ENCODE data around the gene TMEM223.

DNA sequence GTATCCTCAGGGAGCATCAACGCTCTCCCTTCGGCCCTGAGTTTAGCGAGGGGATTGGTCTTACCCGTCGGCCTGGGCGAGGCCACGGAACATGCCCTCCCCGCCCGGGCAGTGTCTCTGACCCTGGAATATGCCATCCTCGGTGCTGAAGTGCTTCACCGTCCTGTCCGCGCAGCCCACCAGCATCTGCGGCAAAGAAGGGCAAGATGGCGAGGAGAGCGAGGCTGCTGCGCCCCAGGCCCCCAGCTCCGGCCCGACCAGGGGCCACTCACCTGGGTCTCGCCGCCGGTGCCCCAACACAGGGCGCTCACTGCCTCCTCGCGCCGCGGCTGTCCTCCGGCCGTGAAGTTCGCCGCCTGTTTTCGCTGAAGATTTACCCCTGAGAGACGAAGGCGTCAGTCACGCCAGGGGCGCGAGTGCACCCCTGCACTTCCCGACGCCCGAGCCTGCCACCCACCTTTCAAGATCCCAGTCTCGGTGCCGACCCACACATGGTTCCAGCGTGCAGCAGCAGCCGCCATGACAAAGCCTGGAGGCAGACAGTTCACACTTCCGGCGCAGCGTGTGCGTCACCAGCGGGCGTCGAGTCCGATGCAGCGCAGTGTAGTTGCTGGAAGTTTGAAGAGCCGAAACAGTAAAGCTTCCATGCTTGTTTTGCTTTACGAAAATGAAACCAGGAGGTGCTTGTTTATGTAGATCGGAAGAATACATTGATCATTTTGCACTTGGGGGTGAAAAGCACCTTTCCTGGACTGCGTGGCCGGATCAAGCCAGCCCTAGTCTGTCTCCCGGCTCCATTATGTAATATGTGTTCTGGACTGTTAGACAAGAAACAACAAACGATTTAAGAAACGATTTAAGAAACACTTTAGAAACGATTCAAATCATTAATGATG is 47.5 kb upstream of the TMEM223 start, which contains the start of gene WDR74:
- TF ChIP-seq, protein P1, sequence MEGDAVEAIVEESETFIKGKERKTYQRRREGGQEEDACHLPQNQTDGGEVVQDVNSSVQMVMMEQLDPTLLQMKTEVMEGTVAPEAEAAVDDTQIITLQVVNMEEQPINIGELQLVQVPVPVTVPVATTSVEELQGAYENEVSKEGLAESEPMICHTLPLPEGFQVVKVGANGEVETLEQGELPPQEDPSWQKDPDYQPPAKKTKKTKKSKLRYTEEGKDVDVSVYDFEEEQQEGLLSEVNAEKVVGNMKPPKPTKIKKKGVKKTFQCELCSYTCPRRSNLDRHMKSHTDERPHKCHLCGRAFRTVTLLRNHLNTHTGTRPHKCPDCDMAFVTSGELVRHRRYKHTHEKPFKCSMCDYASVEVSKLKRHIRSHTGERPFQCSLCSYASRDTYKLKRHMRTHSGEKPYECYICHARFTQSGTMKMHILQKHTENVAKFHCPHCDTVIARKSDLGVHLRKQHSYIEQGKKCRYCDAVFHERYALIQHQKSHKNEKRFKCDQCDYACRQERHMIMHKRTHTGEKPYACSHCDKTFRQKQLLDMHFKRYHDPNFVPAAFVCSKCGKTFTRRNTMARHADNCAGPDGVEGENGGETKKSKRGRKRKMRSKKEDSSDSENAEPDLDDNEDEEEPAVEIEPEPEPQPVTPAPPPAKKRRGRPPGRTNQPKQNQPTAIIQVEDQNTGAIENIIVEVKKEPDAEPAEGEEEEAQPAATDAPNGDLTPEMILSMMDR (tag by site-specific recombination; IDR thresholded peaks at IDR 0.05), result no peak
- TF ChIP-seq ZNF24 (tag by site-specific recombination; IDR thresholded peaks at IDR 0.05), result peak; percentile 56; the same call in 1 of the 2 replicates
- peak; percentile 58 for TF ChIP-seq ZBTB21 (tag by site-specific recombination; IDR thresholded peaks at IDR 0.05)
